Measurements from ENCODE around the gene MC3R.
"Not testable (repeated sequence)": the region's sequence is repeated elsewhere in the genome, so short reads cannot be mapped to it uniquely, and the experiment has no call there.

Gene MC3R

DNA sequence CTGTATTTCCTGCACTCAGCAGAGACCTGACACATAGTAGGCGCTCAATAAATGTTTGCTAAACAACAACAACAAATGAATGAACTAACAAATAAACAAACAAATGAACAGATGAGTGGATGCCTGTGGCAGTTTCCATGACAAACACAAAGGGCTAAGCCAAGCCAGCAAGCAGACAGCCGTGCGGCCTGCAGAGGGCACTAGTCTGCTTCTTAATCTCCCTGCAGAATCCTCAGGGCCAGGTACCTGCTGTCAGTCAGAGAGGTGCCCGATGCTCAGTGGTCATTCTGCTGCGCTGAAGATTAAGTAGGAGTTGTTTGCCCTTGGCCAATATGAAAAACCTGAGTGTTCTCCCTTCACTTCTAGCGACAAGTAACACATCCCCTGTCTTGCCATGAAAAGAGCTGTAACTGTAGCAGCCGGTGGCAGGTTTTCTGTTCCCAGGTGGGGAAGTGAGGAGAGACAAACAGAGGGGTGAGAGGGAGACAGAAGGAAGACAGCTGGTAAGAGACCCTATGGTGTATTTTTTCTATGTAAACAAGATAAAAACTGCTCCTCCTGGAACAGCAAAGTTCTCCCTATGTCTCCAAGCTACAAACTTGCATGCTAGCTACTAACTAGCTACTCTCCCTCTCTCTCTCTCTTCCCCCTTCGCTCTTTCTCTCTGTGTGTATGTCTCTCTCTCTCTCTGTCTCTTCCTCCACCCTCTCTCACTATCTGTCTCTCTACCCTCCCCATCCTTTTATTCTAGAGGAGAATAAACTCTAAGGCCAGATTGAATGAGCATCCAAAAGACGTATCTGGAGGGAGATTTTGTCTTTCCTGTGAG lies at the start of gene MC3R:
Gene MC3R, plus strand, starts transcription at position 779 of the 829 bp plus-strand sequence. CDS start 112 bp downstream, outside the sequence.
- DNase-seq (ENCODE audit: low read depth in 2 of 2), result no peak

GRCh38 chr20:56200456-56200855 lies 48.1 kb upstream of the MC3R start:
- no peak for DNase-seq (ENCODE audit: low read depth in 2 of 2)

DNA sequence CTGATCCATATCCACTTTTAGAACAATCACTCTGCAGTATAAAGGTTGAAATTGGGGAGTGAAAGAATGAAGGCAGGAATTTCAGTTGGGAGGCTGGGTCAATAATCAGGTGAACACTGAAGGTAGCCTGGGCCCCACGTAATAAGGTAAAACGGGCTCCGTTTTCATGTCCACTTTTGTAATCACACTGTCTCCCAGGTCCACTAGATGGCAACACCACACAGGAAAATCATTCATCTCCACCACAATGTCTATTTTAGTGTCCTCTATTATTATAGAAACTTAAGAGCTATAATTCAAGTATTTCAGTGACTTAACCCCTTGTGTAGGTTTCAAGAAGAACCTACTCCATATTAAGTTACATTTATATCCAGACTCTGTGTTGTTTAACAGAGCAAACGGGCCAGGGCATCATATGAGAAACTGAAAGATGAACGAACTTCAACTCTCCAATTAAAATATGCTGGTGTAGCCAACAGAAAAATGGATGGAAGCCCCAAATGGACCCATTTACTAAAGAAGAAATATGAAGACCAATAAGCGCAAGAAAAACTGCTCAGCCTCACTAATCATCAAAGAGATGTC lies 45.9 kb upstream of the MC3R start:
- DNase-seq (ENCODE audit: low read depth in 2 of 2), result no peak

- DNase-seq (ENCODE audit: low read depth in 2 of 2), result no peak
Measured at GRCh38 chr20:56204206-56204605, 44.3 kb upstream of the MC3R start.

DNA sequence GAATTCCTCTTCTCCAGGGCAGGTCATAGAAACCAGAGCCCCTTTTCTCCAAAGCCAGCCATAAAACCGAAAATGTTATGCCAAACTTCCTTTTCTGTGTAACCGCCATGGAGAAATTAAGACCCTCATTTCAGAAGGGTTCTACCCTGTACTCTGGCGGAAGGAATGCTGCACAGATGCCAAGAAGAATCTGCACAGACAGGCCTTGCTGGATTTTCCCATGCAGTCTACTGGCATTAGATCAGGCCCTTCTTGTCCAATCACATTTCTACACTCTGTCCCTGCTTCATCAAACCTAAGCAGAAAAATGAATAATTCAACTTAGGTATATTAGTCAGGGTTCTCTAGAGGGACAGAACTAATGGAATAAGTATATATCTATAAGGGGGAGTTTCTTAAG lies 43.2 kb upstream of the MC3R start:
- no peak for DNase-seq (ENCODE audit: low read depth in 2 of 2)

DNA sequence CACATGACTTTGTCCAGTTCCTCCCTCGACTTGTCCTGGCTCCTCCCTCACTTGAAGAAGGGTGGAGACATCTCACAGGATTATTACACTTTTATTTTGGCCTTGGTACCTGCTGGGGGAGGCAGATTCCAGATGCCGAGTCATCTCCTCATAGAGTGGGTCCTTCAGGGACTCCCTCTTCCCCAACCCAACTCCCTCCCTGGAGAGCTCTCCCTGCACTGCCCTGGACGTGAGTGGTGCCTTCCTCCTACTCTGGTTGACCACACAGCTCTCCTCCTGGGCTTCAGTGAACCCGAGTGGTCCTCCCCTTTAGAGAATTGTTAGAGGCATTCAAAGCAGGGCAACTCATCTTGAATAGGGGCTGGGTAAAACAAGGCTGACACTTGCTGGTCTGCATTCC lies 40.9 kb upstream of the MC3R start:
- no peak for DNase-seq (ENCODE audit: low read depth in 2 of 2)

DNA sequence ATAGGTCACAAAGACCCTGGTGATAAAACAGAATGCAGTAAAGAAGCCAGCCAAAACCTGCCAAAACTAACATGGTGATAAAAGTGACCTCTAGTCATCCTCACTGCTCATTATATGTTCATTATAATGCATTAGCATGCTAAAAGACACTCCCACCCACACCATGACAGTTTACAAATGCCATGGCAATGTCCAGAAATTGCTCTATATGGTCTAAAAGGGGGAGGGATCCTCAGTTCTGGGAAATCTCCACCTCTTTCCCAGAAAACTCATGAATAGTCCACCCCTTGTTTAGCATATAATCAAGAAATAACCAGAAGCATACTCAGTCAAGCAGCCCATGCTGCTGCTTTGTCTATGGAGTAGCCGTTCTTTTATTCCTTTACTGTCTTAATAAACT lies 40.4 kb upstream of the MC3R start:
- no peak for DNase-seq (ENCODE audit: low read depth in 2 of 2)

DNA sequence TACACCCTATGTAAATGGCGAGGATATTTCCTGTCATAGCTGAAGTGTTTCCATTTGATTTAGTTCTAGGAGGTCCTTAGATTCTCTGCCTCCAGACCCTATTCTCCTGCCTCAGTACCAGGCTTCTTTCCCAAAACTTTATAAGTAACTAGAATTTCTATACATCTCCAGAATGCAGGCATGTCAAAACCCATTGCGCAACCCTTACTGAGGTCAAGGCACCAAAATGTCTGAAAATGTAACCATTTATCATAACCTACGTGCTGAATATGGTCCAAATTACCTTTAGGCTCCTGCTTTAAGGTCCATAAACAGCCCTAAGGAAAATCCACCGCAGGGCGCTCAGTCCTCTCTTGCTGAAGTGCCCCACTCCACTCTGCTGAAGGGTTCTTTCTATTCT lies 37.5 kb upstream of the MC3R start:
- DNase-seq (ENCODE audit: low read depth in 2 of 2), result no peak

GRCh38 chr20:56212091-56212490 lies 36.4 kb upstream of the MC3R start:
- no peak for DNase-seq (ENCODE audit: low read depth in 2 of 2)

- no peak for DNase-seq (ENCODE audit: low read depth in 2 of 2)
Measured at GRCh38 chr20:56213321-56213720, 35.2 kb upstream of the MC3R start.

GRCh38 chr20:56215115-56215514 lies 33.4 kb upstream of the MC3R start:
- DNase-seq (ENCODE audit: low read depth in 2 of 2), result no peak

- DNase-seq (ENCODE audit: low read depth in 2 of 2), result no peak
Measured at GRCh38 chr20:56217829-56218228, 30.7 kb upstream of the MC3R start.

DNA sequence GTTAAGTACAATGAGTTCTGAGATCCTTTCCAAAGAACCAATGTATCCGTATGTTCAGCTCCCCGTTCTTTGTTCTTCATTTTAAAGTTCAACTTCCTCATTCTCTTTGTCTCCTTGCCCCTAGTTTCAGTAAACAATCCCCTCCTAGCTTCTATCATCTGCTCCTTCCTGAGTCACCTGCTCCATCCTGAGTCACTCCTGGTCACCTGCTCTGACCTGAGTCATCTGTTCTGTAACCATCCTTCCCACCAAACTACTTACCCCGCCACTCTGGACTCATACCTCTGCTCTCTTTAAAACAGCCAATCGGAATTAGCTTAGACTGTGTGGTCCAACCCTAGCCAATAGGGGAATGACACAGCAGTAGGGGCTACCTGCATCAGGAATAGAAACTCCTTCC lies 27.3 kb upstream of the MC3R start:
- not testable (repeated sequence) for DNase-seq (ENCODE audit: low read depth in 2 of 2)

- DNase-seq (ENCODE audit: low read depth in 2 of 2), result no peak
Measured at GRCh38 chr20:56222201-56222600, 26.3 kb upstream of the MC3R start.

GRCh38 chr20:56222945-56223344 lies 25.6 kb upstream of the MC3R start:
- no peak for DNase-seq (ENCODE audit: low read depth in 2 of 2)

GRCh38 chr20:56223352-56223751 lies 25.2 kb upstream of the MC3R start:
- no peak for DNase-seq (ENCODE audit: low read depth in 2 of 2)

DNA sequence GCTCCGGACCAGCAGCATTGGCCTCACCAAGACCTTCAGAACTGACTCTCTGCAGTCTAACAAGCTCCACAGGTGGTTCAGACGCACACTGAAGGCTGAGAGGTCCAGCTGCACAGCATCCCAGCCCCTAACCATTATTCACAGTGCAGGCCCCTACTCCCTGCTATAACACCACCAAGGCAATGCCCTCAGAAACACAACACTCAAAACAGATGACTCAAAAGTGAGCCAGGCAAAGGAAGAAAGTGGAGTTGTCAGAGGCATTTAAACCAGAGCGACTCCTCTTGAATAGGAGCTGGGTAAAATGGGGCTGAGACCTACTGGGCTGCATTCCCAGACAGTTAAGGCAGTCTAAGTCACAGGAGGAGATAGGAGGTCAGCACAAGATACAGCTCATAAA lies 20.5 kb upstream of the MC3R start:
- DNase-seq (ENCODE audit: low read depth in 2 of 2), result no peak

DNA sequence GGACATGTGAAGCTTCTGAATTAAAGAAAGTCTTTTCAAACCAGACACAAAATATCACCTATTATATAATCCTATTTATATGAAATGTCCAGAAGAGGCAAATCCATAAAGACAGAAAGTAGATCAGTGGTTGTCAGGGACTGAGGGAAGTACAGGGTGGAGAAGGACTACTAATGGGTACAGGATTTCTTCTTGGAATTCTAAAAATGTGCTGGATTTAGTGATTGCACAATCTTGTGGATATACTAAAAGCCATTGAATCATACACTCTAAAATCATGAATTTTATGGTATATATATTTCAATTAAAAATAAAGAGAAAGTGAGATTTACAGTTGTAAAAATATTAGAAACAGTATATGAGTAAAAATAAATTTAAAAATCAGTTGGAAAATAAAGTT lies 18.7 kb upstream of the MC3R start:
- DNase-seq (ENCODE audit: low read depth in 2 of 2), result no peak

DNA sequence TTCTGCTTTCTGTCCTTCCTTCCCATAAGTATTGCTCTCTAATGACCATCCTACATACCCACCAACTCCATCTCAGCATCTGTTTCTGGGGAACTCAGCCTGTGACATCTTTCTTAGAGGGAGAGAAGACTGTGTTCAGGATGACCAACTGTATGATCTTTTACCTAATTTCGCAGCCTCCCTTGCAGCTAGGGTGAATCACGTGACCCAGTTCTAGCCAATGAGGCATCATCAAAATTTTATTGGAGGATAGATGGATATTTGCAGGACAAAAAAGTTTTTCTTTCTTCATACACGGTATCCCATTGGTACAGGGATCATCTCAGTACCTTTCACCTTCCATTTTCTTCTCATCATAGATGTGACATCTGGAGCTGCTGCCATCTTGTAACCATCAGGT lies 14.4 kb upstream of the MC3R start:
- DNase-seq (ENCODE audit: low read depth in 2 of 2), result no peak

- no peak for DNase-seq (ENCODE audit: low read depth in 2 of 2)
Measured at GRCh38 chr20:56237335-56237734, 11.2 kb upstream of the MC3R start.

- DNase-seq (ENCODE audit: low read depth in 2 of 2), result no peak
Measured at GRCh38 chr20:56244259-56244658, 4.3 kb upstream of the MC3R start.

DNA sequence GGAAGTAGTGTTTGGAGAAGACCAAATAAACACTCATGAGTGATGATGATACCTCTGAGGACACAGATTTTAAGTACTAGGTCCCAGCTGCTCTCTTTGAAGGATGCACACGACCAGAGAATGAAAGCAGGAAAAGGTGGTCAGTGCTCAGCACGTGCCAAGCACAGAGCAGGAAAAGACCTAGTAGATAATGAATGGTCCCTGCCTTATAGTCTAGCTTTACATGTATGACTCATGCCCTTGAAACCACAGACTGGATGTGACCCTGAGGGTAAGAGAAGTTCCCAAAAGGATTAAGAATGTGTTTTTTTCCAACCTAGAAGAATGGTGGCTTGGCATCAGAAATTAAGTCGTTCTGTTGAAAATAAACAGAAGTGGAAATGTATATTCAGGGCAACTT lies 2.8 kb upstream of the MC3R start:
- no peak for DNase-seq (ENCODE audit: low read depth in 2 of 2)

GRCh38 chr20:56249244-56249955 lies 868 bp downstream of the MC3R start:
- DNase-seq (ENCODE audit: low read depth in 2 of 2), result no peak
